Ammon's horn (tissue), 1 donor: Measurements from ENCODE around the gene LCN1.

ENCODE experiments used
- DNase-seq: peaks from one replicate; pipeline ENCODE4 v3.0.0-alpha.2; 2016; ENCODE audit warnings: low spot score

The LCN1 gene

DNA sequence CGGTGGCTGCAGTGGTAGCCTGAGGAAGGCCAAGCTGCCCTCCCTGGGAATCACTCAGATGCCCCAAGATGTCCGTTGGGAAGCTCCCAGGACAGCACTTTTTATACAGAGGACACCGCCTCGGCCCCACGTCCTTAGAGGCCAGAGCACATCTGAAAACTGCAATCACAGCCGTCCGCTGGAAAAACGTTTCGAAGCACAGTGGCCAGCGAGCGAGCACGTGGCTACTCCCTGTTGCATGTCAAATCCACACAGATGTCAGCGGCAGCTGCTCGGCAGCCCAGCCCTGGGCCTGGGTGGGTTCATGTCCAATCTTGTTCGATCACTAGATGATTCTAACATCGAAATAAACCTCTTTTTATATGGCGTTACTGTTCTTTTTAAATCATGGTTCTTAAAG, 32.7 kb upstream of the LCN1 start:
- no peak for DNase-seq

DNA sequence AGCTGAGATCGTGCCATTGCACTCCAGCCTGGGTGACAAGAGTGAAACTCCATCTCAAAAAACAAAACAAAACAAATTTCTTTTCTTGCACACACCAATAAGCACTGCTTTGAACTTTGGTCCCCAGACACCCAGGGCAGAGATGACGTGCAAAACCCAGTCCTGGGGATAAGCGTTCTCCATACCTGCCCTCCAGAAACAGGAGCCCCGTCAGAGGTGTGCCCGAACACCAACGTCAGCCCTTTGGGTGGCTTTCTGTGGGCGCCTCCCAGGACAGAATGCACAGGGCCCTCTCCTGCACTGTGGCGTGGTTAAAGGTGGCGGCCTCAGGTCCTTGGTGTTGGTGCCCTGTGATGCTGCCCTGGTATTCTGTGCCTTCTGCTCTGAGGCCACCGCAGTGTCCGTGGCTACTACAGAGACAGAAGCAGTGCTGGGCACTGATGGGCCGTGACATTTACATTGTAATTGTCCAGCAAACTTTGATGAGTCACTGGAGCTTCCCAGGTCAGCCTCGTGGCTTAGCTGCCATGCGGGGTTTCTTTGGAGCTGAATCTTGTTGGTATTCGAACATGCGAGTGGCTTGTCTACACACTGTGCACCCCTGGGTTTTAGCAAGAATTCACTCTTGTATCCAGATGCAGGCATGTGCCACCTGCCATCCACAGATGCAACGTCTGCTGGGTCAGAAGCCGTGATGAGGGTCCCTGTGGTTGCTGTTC, 31.9 kb upstream of the LCN1 start:
- no peak for DNase-seq

DNA sequence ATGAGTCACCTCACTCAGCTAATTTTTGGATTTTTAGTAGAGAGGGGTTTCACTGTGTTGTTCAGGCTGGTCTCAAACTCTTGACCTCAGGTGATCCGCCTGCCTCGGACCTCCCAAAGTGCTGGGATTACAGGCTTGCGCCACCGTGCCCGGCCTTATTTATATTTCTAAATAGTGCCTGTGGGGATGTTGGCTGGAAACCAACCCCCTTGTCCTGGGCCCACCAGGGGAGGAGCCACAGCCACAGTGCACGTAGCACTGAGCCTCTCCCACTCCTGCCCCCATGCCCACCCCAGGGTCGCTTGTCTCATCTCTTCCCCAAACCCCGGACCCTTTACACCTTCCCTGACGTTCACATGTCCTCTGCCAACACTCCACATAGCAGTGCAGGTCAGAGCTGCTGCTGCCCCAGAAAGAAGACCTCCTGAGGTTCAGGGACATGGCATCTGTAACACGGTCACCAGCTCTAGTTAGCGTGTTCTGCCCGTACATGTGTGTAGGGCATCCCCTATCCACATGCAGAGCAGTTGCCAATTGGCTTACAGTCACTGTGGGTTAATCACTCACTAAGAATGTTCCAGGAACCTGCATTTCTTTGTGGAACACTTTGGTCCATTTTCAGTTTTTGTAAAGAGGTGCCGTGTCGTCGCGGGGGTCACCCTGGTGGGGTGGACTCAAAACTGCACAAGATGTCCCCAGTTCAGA, 30.9 kb upstream of the LCN1 start:
- DNase-seq: no peak

DNA sequence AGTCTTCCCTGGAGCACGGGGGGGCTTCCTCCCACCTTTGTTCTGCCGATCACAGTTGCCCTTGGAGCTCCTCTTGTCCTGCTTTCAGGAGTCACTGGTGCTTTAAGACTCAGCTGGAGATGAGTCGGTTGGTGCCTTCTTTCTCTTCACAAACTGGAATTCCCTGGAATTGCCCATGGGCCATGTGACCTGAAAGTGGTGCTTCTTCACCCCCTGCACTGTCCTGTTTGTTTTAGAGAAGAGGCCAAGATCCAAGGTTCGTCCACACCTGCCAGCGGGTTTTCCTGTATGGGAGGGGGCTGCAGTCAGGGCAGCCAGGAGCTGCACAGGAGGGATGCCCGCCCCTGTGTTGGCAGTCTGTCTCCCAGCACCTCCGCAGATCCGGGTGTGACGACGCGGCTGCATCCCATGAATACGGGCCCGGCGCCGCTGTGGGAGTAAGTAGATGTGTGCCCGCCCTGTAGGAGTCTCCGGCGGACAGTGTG, 30.2 kb upstream of the LCN1 start:
- no peak for DNase-seq

DNA sequence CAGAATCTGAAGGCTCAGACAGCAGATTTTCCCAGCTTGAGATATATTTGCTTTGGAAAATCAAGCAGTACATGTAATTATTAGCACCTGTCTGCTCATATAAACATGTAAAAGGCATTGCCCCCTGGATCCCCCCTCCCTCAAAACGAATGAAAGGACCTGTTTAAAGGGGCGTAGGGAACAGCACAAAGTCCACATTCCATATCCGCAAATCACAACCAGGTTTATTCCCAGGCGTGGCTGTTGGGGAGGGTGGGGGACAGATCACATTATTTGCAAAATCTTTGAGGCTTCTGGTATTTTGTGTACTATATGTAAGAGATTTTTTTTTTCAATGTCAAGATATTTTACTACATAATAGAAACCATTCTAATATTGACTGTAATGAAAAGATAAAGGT, 29.5 kb upstream of the LCN1 start:
- no peak for DNase-seq

DNA sequence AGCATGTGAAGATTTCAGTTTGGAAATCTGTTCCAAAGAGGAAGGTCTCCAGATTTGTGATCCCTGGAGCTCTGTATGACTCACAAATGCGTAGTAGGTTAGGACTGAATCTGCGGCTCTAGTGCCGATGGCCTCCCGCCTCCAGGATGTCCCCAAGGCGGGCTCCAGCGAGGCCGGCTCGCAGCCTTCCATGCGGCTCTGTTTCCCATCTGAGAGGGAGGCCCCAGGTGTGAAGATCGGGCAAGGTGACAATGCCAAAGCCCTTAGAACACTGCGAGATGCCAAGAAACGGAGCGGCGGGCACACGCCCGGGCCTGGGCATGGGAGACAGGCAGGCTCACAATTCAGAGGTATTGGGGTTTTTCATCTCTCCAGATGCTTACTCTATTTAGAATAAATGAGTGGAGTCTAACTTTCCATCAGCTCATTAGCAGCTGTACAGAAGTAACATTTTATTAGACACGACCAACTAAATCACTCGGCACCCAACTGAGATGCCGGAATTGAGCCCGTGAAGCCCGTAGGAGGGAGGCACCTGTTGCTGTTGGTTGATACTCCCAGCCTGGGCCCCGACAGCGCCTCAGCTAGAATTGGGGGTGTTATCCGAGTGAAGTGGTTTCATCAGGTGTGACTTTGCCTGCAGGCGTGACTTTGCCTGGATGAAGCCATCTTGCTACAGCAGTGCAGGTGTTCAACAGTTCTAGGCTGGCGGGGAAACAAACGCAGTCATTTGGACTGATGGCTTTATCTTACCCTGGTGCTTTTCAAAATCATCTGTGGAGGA, 28.2 kb upstream of the LCN1 start:
- DNase-seq: no peak

DNA sequence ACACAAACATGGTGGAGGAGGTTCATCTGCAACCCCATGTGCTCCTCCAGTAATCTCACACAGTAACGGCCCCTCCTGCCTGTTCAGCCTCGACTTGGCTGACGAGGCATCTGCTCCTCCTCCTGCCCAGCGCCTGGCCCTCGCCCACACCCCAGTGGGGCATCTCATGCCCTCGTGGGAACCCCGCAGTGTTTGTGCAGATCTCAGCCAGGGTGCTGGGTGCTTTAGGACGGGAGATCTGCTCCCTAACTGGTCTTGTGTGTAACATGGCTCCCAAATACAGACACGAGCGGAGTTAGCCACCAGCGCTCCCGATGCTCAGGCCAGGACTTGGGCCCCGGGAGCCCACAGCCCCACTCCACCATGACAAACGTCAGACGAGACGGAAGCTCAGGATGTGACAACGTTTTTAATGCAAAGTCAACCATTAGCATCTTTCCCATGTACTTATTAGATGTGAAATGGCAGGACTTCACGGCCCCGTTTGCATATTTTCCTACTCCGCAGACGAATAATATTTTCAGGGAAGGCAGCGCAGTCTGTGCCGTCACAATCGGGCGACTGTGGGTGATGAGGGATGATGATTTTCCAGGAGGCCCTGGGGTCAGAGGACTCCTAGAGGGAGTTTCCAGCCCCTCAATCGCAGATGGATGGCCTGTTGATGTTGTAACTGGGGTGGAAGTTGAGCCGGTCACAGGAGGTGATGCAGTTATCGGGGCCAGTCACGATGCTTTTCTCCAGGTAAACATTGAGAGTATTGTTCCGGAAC, 26.3 kb upstream of the LCN1 start:
- DNase-seq: no peak

DNA sequence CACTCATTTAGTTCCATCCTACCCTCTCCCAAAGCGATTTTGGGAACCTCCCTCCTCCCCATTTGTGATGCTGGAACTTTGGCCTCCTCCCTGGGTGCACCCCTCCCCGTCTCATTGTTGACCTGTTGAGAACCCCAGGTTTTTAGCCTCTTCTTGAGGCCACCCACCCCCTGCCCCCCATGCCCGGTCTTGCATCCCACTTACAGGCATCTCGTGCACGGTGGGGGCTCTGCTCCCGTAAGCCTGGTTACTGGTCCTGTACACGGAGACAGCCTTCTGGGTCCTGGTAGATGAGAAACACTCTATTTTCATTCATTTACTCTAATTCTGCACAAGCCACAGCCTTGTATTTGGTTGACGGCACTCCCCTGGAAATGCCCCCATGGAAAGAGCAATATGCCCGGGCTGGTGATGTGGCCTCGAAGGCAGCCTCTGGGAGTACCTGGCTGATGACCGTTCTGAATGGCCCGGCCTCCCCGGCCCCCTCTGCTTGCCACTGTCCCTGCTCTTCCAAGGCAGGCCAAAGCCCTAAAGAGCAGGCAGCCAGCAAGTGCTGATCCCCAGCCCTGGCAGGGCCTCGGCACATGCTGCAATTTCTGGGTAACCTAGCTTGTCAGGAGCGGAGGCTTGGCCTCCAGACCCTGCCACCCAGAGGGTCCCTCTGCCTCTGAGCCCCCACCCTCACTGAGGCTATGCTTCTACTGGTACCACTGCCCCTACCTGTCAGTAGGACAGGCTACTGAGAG, 22.7 kb upstream of the LCN1 start:
- no peak for DNase-seq

DNA sequence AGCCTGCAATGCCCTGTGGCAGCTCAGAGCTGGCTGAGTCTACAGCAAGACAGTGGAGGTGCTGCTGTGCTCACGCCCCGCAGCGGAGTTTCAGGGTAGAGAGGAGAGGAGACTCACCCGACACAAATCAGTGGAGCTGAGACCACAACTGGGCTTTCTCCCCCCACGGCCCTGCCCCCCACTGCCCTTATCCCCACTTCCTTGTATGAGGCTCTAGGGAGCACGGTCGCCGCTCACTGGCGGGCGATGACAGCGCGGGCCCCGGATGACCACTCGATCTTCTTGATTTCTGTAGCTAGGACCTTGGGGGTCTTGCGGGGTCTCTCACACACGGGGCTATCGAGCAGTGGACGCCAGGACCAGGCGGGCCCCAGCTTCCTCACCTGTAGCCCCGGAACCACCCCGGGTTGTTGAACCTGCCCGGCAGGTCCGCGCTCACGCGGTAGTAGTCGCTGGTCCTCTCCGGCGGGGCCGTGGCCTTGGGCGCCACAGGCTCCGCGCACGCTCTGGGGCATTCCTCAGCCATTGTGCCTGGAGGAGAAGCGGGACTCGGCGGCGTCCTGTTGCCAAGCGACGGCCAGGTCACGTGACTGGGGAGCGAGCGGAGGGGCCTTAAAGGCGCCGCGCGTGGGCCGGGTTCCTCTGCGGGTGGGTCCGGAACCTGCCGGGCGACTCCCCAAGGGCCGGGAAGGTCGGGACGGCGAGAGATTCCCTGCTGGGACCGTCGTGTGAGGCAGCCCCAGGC, 21.7 kb upstream of the LCN1 start:
- DNase-seq: peak; percentile 97

DNA sequence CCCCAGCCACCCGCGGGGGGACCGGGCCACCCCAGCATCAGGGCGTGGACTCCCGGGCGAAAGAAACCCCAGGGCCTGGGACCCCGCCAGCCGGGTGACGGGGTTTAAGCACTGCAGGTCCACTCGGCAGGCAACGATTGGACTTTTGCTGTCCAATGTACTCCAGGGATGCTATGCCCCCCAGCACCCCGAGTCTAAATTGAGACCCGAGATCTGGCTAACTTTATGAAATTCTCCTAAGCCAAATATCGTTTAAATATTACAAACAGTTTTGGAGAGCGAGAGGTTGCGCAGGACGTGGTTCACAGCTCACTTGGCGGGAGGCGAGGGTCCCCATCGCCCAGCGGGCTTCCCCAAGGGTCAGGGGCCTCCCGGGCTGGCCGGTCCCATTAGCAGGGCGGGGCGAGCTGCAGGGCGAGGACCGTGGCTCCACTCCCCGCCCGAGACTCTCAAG, 21.1 kb upstream of the LCN1 start:
- DNase-seq: no peak

DNA sequence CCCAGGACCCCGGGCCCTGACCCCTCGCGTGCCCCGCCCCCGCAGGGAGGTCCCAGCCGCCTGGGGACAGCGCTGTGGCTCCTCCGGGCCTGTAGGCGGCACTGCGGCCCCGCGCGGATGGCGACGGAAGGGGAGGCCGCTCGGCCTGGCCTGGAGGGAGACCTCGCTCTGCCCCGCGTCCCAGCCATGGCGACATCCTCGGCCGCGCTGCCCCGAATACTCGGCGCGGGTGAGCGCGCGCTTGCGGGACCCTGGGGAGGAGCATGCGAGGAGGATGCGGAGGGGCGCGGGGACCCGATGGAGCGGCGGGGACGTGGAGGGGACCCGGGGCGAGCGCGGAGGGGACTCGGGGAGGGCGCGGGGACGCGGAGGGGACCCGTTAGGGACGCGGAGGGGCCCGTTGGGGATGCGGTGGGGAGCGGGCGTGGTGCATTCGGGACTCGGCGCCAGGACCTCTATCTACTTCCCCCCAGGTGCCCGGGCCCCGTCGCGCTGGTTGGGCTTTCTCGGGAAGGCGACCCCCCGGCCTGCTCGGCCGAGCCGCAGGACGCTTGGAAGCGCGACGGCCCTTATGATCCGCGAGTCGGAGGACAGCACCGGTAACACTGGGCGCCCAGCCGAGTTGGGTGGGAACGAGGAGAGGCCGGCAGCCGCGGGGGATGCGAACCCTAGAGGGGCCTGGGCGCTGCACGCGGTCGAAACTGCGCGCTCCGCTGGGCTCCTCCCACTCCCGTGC, 20.5 kb upstream of the LCN1 start, which contains the start of gene MRPS2:
Gene MRPS2 (plus strand): TSS at position 158 of the 736 bp plus-strand sequence. CDS start 29 bp downstream, at position 187.
- peak; percentile 91 for DNase-seq

DNA sequence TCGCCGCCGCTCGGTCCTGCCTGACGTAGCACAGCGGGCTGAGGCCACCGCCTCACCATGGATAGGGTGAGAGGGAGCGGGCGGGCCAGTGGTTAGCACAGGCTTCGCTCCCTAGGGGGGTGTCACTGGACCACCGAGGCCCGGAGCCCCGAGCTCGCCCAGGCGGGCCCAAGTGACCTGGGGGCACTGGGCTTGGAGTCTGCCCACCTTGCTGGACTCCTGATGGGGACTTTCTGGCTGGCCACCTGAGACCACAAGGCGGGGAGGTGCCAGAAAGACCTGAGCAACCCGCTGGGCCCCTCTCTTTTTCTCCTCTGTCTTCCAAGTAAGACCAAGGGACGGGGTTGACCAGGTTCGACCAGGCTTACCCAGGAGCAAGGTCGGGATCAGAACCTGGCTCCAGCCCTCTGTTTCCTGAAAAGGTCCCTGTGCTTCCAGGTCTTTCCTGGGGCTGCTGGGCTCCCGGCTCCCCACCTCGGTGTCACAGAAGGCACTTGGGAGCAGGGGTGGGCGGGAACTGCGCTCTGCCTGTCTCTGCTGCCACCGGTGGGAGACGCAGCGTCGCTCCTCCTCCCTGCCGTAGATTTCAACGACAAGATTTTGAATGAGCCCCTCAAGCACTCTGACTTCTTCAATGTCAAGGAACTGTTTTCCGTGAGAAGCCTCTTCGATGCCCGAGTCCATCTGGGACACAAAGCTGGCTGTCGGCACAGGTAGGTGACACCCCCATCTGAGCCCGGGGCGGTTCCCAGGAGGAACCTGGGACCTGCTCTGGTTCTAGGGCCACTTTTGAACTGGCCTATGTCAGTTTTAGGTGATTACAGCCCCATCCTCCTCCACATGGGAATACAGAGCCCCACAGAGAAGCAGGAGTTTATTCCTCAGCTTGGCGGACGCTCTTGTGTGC, 19.7 kb upstream of the LCN1 start:
- DNase-seq: no peak

DNA sequence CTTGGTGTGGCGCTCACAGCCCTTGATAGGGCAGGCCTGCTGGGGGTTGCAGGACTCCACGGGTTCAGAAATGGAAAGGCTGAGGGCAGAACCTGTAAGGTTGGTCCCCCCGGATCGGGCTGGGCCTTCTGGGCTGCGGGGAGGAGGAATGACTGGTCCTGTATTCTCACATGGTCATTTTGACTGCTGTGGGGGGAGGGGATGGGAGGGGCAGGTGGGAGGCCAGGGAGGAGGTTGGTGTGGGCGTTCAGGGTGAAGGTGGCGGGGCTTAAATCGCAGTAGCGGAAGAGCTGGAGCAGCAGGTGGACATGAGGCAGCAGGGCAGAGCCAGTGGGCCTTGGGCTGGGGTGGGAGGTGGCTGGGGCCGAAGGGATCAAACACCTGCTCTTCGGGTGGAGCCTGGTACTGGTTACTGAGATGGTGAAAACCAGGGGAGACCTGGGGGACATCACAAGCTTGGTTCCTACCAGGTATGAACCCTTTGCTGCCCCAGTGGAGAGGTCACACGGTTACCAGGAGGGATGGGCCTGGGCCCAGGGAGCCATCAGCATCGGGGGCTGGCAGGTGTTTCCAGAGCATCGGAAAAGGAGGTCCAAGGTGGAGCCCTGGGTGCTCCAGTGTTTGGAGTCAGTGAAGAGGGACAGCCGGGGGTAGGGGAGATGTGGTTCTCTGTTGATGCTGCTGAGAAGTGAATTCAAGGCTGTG, 18.9 kb upstream of the LCN1 start:
- no peak for DNase-seq

DNA sequence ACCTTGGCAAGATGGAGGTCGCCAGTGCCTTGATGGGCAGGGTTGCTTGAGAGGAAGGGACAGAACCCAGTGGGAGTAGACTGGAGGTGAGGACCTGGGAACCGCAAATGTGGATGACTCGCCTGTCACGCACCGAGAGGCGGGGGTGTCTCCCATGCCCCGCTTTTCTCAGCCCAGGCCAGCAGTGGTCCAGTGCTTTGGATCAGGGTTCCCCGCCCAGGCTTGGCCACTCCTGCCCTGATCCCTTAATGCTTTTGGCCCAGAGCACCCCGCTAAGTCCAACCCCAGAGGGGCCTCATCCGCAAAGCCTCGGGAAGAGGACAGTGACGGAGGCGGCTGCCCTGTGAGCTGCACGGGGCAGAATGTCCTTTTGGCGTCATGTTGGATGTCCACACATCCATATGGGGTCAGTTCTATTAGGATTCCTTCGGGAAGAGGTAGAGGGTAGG, 18.3 kb upstream of the LCN1 start:
- DNase-seq: no peak

DNA sequence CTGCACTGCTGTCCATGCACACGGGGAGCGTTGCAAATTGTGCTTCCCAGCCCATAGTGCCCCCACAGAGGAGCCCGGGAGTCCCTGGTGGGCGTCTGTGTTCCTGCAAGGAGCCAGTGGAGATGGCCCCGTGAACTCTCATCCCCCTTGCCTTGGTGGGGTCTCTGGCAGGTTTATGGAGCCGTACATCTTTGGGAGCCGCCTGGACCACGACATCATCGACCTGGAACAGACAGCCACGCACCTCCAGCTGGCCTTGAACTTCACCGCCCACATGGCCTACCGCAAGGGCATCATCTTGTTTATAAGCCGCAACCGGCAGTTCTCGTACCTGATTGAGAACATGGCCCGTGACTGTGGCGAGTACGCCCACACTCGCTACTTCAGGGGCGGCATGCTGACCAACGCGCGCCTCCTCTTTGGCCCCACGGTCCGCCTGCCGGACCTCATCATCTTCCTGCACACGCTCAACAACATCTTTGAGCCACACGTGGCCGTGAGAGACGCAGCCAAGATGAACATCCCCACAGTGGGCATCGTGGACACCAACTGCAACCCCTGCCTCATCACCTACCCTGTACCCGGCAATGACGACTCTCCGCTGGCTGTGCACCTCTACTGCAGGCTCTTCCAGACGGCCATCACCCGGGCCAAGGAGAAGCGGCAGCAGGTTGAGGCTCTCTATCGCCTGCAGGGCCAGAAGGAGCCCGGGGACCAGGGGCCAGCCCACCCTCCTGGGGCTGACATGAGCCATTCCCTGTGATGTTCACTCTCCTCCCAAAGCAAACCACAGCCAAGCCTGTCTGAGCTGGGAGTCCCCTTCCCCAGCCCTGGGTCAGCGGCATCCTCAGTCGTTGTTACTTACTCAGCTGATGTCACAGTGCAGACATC, 17.6 kb upstream of the LCN1 start:
- no peak for DNase-seq

DNA sequence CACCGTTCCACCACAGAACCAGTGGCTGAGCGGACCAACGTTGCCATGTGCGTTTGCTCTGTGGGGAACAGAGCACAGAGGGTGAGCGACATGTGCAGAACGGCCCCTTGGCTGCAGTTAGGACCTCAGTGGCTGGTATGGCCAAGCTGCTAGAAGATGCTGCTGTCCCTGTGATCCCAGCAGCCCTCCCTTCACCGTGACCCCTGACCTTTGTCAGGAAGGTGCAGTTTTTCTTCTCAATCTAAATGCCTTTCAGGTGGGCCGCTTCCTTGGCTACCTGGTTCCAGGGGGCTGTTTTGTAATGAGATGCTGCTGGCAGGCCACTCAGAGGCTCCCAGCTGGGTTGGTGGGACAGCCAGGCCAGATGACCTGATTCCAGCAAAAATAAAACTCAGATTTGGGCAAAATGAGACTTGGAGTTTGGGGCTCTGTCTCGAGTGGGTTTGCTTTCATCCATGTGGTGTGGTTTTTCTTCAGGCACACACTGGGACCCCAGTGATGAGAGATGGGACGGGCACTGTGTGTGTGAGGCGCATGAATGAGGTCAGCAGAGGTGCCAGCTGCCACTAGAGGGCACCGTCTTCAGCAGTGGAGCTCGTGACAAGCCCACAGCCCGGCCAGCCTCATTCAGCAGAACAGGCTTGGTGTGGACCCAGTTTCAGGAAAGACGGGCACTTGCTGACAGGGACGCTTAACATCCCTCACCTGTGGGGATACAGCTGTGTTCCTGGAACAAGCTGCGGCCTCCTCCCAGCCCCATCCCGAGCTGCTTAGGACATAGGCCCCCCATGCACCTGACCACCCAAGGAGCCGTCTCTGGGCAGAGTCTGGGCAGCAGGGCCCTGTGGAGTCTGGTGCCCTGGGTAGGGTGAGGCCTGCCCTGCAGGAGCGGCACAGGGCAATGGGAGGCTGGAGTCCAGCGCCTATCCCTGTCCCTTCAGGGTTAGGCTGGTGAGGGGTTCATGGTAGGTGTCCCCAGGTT, 16.7 kb upstream of the LCN1 start:
- peak; percentile 81 for DNase-seq
